IPS-NIHi7 (cell line): ENCODE data around the gene BUD23.
A peak's percentile ranks its signal among the peaks of the same experiment; 100 is the strongest.

Source experiments
- DNase-seq: peaks from one replicate; pipeline ENCODE4 v3.0.0; 2012; ENCODE audit warnings: mixed read lengths; ENCODE audit errors: extremely low spot score

The BUD23 gene

GRCh38 chr7:73741600-73741999 lies 58.2 kb downstream of the BUD23 start:
- DNase-seq: no peak

GRCh38 chr7:73742338-73742752 lies 58.9 kb downstream of the BUD23 start:
- DNase-seq: peak; percentile 64

GRCh38 chr7:73742753-73743641 lies 59.6 kb downstream of the BUD23 start:
- peak; percentile 93 for DNase-seq

GRCh38 chr7:73746378-73746777 lies 63.0 kb downstream of the BUD23 start:
- DNase-seq: no peak
